ENCODE results near the gene CACNA1C.

Gene CACNA1C

DNA sequence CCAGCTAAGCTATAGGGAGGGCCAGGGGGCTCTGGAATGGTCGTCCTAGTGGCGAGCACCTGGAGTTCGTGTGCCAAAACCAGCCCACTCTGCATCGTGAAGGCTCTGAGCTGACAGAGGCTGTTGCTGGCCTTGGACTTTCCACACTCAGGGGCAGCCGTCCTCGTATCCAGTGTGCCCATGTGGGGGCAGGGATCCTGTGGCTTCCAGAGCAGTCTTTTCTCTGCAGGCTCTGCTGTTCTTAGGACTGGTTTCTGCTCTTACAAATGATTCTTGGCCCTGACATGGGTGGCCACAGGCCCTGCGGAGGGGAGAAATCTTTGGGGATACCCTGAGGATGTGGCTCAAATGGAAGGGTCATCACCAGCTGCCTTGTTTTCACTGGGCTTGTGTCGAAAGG, 564.6 kb downstream of the CACNA1C start:
- no peak for DNase-seq

DNA sequence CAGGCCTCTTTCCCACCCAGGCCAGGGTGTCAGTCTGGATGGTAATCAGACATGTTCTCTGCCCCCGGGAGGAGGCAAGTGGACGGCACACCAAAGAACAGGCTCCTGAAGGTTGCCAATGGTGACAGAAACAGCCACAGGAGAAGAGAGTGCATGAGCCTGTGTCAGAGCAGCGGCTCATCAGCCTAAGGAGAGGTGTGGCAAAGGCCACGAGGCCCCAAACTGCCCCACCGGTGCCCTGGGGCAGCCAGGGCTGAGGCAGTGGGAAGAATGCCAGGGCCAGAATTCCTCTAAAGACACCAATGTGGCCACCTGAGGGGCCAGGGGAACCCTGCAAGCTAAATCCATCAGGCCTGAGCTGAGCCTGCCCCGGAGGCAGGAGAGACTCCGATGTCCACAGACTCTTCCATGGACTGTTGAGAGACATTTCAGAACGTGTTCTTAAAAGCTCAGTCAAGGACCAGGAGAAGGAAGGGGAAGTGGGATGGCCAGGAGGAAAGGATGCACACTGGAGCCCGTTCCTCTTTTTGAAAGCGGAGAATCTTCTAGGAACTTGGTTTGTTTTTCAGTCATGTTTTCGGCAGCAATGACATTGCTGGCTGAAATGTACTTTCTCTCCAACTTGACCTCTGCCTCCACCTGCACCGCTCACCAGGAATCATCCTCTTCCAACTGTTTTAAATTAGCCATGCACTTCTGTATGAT, 565.7 kb downstream of the CACNA1C start:
- DNase-seq, result no peak

DNA sequence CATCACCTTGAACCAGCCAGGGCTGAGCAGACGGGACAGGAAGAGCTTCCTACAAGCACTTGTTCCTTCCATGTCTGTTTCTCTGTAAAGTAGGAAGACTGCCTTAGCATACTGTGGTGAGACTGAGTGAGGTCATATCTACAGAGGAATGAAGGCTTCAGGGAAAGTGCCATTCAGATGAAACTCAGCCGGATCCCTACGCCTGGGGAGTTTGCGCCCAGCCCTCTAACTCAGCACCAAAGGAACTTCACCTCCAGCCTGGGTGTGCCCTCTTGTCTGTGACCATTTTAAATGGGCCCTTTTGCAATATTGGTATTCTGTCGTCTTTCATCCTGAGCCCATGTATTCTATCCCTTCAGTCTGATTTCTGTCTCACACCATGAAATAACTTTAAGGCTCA, 566.3 kb downstream of the CACNA1C start:
- no peak for DNase-seq

DNA sequence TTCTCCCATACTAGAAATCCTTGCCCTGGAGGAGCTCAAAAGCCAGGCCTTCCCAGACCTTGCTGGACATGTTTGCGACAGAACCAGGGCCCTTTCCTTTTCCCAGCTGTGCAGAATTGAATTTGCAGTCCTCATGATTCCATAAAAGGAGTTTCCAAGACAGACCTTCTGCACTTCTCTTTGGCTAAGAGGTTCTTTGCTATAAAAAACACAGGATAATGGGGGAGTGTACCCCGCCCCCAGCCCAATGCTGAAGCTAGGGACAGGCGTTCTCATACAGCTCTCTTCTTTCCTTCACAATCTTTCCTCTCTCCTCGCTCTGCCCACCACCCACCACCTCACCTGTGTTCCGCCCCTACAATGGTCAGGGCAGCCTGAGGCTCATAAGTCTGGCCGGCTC, 569.7 kb downstream of the CACNA1C start:
- no peak for DNase-seq

DNA sequence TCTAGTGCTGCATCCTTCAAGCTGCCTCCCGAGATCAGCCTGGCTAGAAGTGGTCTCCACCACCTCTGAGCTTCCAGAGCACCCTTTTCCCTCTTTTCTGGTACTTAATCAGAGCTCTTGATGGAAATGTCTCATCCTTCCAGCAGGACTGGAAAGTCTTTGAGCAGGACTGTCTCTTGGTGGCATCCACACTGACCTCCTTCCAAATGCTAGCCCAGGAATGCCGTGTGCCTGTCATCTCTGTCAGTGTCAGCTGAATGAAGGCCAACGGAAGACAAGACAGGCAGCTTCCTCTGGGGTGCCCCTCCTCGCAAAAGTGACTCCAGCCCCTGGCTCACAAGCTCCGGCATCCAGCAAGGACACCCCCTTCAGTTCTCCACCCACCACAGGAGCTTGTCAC, 570.7 kb downstream of the CACNA1C start:
- no peak for DNase-seq

DNA sequence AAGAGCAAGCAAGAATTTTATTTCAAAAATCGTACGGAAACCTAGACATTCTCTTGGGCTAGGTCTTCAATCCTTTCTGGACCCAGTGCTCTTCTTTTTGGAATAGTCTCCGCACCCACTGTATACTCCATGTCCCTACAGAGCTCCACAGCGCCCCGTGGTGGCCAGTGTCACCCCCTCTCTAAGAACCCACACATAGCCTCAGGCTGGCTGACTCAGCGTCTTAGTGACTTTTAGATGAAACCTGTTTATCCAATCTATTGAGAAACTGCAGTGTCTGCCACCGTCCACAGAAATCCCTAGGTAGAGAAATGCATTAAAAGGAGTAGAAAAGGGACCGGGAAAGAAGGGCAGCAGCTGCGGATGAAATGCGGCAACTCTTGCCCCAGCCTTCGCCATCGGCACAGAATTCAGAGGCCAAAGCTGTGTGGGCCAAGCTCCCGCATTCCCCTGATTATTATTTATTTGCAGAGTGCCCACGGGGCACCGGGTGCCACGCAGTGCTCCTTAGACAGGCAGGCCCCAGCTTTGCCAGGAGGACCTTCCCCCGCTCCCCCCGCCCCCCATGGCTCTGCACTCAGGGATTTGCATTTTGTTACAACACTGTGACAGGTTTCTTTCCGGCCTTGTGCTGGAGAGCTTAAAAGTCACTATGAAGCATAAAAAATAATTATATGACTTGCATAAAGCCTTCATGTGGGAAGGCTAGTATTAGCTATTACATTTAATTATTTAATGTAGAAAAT, 571.9 kb downstream of the CACNA1C start:
- DNase-seq, result no peak

DNA sequence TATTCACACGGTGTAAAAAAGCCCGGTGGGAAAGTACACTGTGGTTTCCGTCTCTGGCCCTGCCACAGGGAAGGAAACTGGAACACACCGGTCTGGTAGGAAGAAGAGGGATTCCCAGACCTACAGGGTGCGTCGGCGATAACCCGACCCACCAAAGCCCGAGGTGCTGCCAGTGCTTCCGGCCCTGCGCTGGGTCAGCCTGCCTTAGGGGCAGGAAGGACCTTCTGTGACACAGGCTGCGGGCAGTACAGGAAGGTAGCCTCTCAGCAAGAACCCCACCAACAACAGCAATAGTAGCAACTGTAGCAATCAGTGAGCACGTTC, 572.5 kb downstream of the CACNA1C start:
- DNase-seq, result no peak

DNA sequence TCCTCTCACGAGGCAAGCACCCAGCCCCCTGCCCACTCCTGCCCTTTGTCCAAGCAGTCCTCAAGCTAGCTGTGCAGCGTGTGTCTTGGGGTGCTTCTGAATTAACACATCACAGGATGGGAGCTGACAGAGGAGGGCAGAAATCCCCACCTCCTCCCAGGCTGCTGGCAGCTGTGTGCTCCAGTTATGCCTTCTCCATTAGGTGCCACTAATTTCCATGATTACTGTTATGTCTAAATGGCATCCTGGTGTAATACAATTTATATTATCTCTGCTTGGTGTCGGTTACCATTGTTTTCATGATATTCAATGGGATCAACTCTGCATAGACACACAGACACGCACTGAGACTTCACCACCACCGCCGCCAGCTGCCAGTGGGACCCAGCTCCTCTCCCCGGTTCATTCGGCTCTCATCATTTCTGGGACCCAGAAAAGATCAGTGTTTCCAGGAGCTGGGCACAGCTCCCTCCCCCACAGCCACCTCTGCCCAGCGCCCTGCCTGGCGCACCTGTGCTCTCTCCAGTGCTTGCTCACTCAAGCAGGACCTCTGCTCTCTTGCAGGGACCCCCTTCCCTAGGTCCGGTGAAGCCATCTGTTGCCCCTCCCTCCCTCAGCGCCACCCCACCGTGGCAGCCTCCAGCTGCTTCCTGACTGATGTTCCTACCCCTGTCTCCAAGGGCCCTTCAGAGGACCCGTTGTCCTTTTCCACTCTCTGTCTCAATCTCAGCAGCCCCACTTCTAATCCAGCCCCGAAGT, 574.5 kb downstream of the CACNA1C start:
- no peak for DNase-seq

DNA sequence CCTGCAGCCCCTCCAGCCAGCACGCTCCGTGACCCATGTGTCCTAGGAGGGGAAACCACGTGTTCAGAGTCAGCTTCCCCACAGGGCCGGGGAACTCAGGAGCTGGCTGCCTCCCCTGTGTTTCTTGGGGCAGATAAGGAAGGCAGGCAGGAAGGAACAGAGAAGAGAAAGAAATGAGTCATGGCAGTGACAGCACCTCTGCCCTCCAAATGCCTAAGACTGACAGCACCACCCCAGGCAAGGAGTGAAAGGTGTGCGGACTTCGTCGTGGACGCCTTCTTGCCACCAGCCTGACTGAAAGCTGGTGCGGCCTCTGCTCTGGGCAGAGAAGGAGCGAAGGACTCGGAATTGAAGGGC, 575.0 kb downstream of the CACNA1C start:
- DNase-seq, result no peak

DNA sequence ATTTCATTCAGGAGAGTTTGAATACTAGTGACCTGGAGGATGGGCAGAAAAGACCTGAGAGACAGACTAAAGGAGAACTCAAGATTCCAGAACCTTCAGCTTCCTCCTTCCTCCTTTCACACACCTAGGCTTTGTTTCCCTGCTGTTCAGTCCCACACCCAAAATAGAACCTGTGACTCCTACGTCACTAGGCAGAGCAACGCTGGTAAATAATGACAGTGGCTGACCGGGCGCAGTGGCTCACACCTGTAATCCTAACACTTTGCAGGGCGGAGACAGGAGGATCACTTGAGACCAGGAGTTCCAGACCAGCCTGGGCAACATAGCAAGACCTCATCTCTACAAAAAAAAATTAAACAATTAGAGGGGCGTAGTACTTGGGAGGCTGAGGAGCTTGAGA, 575.6 kb downstream of the CACNA1C start:
- no peak for DNase-seq

DNA sequence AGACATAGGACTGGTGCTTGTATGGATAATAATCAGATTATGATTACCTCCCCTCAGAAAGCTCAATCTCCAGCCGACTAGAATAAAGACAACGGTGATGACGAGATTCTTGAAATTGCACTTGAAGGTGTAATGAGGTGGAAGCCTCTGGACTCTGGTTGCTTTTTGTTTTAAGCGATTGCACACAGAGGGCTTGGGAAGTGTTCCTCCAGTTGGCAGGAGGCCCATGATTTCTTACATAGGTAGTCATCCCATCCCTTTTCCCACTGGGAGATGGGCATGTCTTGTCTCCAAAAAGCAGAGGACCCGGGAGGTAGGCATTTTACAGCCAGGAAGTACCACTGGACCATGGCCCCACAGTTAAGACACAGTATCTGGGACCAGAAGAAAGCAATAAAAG, 576.3 kb downstream of the CACNA1C start:
- no peak for DNase-seq

DNA sequence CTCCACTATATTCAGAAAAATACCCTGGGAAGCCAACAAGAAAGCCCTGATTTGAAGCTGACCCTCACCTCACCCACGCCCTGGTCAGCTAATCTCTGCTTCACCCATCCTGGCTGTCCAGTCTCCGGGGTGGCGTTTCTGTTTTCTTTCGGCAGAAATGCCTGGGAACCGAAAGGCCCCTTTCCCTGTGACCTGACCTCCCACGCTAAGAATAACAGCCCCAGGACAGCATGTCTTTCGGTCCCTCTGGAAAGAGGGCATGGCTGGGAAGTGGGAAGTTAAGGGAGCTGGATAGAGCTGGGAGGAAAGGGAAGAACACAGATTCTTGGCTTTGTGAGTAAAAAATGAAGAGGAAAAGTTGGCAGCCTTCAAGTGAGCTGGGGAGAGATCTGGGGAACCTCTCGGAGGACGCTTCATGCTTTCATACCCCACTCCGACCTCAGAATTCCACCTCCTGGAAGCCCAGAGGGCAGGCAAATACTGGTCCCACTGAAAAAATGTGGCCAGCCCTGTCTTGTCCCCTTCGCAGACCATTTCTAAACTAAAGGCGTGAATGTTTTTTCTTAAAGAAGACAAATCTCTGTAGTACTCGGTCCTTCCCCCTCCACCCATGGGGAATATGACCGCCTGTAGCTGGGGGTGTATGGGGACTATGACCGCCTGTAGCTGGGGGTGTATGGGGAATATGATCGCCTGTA, 579.0 kb downstream of the CACNA1C start:
- no peak for DNase-seq

DNA sequence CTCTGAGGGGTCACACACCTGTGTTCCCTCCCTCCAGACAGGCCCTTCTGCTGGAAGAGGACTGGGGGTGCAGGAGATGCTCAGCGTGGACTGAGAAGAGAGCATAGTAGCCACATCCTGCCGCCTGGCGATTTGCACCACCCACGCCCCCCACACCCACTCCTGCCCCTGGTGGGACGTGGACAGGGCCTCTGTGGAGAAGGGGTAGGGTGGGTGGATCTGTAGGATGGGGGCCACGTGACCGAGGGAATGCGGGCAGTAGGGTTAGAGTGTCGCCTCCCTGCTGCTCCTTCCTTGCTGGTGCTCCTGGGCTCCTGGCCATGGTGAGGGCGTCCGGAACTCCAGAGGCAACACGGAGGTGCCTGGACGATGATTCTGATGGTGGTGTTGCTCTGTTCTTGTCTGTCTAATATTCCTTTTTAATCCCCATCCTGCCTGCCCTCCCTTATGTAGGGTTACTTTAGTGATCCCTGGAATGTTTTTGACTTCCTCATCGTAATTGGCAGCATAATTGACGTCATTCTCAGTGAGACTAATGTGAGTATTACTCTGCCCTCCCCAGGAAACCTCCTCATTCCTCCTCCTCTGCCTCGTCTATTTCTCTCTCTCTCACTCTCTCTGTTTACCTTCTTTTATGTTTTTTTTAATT, 580.5 kb downstream of the CACNA1C start:
- DNase-seq, result no peak

DNA sequence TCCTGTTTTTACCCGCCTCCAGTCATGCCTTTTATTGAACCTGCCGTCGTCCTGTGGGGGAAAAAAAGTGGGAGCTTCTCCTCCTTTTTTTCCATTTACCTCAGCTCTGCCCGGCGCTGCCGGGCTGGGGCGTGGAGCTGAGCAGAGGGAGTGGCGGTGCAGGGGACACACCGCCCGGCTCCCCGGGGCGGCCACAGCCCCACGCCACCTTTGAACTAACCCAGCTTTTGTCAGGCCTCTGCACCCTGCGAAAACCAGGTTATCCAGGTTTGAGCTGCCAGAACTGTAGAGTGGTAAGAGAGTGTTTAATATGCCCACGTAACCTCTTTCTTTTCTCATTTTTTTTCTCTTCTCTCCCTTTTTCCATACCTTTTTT, 581.0 kb downstream of the CACNA1C start:
- no peak for DNase-seq

DNA sequence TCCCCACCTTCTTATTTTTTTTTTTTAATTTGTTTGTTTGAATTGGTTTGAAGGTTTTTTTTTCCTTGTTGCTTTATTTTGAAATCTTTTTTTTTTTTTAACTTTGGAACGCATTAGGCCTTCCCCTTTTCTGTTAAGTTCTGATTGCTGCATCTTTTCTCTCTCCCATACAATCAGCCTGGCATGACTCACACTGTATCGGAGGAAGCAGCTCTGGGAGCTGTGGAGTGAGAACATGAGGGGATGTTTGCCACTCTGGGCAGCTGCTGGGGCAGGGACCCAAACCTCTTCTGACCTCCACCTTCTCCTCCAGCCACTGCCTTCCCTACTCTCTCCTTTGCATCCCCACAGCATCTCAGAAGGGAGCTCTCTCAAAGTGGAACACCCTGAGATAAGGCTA, 581.7 kb downstream of the CACNA1C start:
- DNase-seq, result no peak

DNA sequence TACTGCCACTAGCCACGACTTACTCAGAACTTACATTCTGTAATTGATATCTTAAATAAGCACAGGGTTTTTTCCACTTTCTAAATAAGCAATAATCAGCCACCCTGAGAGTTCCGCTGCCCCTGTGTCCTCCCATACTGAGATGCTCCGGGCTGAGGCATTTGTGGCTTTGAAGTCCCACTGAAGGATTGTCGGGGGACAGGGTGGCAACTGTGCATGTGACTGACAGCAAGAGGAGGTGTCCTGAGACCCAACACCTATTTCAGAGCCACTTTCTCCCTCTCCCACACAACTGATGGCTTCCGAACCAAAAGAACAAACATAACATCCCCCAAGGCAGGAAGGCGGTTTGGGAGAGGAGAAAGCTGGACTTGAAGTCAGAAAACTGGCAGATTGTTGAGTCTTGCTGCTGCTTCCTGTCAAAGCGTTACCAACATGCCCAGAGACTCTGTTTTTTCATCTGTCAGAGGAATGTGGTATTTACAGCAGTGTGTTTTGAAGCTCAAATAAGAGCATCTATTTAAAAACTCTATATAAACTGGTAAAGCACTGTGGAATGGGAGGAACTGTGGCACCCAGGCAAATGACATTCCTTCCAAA, 584.1 kb downstream of the CACNA1C start:
- DNase-seq, result no peak

DNA sequence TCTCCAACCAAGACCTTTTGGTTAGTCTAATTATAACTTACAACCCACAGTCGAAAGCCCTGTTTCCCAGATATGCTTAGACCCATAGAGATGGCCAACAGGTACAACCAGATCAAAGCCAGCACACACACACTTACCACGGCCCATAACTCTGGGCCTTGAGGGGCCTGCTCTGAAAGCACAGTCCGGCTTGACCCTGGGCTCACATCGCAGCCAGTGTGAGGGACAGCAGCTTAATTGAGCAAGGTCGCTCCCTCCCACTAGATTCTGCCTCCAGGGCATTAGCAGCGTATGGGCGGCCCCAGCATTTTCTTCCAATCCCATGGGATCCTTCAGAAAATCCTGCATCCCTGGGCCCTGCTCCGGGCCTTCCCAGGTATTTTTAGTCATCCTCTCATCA, 584.6 kb downstream of the CACNA1C start:
- no peak for DNase-seq

DNA sequence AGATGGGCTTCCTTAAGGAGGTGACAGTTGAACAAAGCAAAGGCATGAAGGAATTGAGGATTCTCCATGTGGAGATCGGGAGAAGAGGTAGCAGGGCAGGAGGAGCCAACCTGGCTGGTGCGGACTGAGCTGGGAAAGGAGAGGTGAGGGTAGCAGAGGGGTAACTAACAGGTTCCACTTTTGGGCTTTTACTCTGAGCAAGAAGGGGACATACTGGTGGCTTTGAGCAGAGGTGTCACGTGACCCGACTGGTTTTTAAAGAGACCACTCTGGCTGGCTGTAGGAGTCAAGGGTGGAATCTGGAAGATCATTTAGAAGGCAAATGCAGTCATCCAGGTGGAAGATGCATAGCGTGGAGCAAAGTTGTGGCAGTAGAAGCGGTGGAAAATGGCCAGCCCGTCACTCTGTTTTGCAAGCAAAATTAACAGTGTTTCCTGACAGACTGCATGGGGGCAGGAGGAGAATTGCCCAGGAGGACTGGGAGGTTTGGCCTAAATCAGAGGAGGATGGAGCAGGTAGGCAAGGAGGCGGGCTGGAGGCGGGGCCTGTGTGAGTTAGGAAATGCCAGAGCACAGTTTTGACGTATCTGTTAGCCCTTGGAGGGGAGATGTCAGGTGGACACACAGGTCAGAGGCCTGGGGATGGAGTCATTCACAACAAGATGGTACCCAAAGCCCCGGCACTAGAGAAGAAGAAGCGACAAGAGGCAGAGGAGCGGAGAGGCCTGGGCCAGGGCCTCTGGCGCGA, 585.7 kb downstream of the CACNA1C start:
- no peak for DNase-seq

DNA sequence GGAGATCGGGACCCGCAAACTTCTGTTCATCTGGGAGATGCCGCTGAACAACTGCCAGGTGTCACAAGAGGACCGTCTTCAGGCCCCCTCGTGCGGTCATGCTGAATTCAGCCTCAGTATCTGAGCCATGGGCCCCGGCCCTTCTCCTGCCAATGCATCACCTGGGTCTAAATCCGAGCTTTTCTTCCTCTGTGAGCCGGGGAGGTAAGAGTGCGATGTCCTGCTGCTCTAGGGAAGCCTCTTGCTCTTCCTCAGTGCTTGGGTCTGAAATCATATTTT, 586.2 kb downstream of the CACNA1C start:
- DNase-seq, result no peak

DNA sequence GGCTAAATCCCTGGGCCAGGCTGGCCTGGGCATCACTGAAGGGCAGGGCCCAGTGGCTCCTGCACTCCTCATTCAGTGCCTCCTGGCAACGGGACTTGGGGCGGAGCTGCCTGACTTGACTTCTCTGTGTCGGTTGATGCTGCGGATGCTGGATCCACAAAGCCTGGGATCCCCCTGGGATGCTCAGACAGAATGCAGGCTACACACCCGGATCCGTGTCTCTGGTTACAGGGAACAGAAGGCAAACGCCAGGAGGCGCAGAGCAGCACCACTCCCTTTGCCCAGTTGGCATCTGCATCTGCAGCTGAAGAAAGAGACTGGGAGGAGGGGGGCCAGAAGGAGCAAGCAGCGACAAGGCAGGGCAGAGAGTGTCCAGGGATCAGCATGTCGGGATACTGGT, 587.5 kb downstream of the CACNA1C start:
- DNase-seq, result no peak

DNA sequence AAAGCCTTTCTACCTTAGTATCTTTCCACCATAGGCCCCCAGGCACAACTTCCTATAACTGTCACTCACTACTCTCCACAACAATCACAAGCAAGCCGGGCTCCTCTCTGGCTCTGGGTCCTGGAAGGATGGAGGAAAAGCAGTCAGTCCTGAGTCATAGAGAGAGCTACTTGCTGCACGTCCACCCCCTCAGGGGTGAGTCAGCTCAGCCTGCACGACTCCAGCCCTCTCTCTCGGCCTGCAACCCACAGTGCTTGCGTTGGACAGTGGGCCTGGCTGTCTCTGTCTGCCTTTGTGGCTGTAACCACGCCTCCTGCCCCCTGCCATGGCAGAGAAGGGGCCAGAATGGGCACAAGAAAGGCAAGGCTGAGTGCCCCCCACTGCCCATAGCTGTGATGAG, 587.9 kb downstream of the CACNA1C start:
- no peak for DNase-seq

DNA sequence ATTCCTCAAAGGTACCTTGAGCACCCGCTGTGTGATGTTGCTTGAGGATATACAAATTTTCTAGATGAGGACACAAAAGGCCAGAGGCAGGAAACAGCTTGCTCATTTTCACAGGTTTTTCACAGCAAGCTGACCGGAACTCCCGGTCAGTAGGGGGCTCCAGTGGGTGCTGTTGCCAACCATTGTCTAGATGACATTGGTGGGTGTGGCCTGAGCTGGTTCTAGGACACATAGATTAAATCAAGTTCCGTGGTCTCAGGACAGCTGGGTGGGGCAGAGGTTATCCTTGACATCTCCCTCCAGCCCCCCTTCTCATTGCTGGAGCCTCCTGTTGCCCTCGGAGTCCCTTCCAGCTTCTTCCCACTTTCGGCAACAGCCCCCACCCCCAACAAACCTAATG, 588.4 kb downstream of the CACNA1C start:
- no peak for DNase-seq
